ENCODE results near the gene TIMM29.
A peak's percentile ranks its signal among the peaks of the same experiment; 100 is the strongest.
"Not testable (repeated sequence)": the region's sequence is repeated elsewhere in the genome, so short reads cannot be mapped to it uniquely, and the experiment has no call there.

The TIMM29 gene

GRCh38 chr19:10946958-10947657 is 18.5 kb downstream of the TIMM29 start:
- no peak for DNase-seq

- no peak for DNase-seq
These were observed 24.2 kb downstream of the TIMM29 start for GRCh38 chr19:10952809-10953208.

GRCh38 chr19:10959277-10959968 is 30.8 kb downstream of the TIMM29 start:
- not testable (repeated sequence) for DNase-seq

- peak; percentile 98 for DNase-seq
These were observed 31.9 kb downstream of the TIMM29 start, which contains the start of gene SMARCA4 for GRCh38 chr19:10960314-10961072. Gene SMARCA4 (plus strand): TSS chr19:10961030. CDS start chr19:10984152, 23,122 bp downstream.

- DNase-seq = peak; percentile 74
These were observed 32.7 kb downstream of the TIMM29 start for GRCh38 chr19:10961073-10961860.

GRCh38 chr19:10962863-10963262 is 34.3 kb downstream of the TIMM29 start:
- DNase-seq = no peak

- DNase-seq = no peak
These were observed 35.3 kb downstream of the TIMM29 start for GRCh38 chr19:10963865-10964264.

- no peak for DNase-seq
These were observed 36.3 kb downstream of the TIMM29 start for GRCh38 chr19:10964903-10965302.

- DNase-seq = no peak
These were observed 36.8 kb downstream of the TIMM29 start for GRCh38 chr19:10965398-10965797.

GRCh38 chr19:10966809-10967208 is 38.2 kb downstream of the TIMM29 start:
- DNase-seq = no peak

GRCh38 chr19:10968527-10969135 is 40.0 kb downstream of the TIMM29 start:
- DNase-seq = no peak

- no peak for DNase-seq
These were observed 42.6 kb downstream of the TIMM29 start for GRCh38 chr19:10971107-10971726.

GRCh38 chr19:10975374-10976130 is 46.9 kb downstream of the TIMM29 start:
- DNase-seq = no peak

- DNase-seq = no peak
These were observed 47.7 kb downstream of the TIMM29 start for GRCh38 chr19:10976131-10976892.

- DNase-seq = no peak
These were observed 49.1 kb downstream of the TIMM29 start for GRCh38 chr19:10977742-10978092.

Data from NK-92 treated with Interleukin-12 subunit alpha and Interleukin-12 subunit beta, amount 100 ng/mL, for 24 hours (cell line).